NCI-H460 (cell line): ENCODE measurements around the gene KLF9. TPM values are rescaled to one million over a fixed set of nuclear protein-coding genes. Genes with fewer than 3 reads are reported as not detected.
A peak's percentile ranks its signal among the peaks of the same experiment; 100 is the strongest.

ENCODE experiments used
- DNase-seq: peaks from one replicate; pipeline ENCODE4 v3.0.0-alpha.2; 2016; ENCODE audit warnings: low read depth; ENCODE audit errors: extremely low read depth
- total RNA-seq: library from RNA; depleted of rRNA; stranded (reverse); fragments of >200 nt; shearing (Covaris generic); gene quantifications from 2 replicates; pipeline ENCODE4 v1.2.3, GENCODE V29; 2014

Gene KLF9
- total RNA-seq, 1 experiment from 2014 or later: 7.4 TPM

GRCh38 chr9:70422371-70423043 is 8.1 kb upstream of the KLF9 start:
- no peak for DNase-seq

- DNase-seq: no peak
Measured at GRCh38 chr9:70421272-70422180, 7.1 kb upstream of the KLF9 start.

- DNase-seq: peak; percentile 60
Measured at GRCh38 chr9:70420441-70421271, 6.2 kb upstream of the KLF9 start.

- DNase-seq: peak; percentile 96
Measured at GRCh38 chr9:70419556-70420440, 5.3 kb upstream of the KLF9 start.

- DNase-seq: peak; percentile 89
Measured at GRCh38 chr9:70418822-70419555, 4.5 kb upstream of the KLF9 start.

GRCh38 chr9:70415476-70415875 is 1.0 kb upstream of the KLF9 start:
- no peak for DNase-seq

- DNase-seq: no peak
Measured at GRCh38 chr9:70415041-70415440, 584 bp upstream of the KLF9 start.

GRCh38 chr9:70413464-70413798 is 1.0 kb downstream of the KLF9 start:
- no peak for DNase-seq

GRCh38 chr9:70412832-70413463 is 1.5 kb downstream of the KLF9 start:
- DNase-seq: peak; percentile 35

GRCh38 chr9:70411930-70412831 is 2.3 kb downstream of the KLF9 start:
- DNase-seq: no peak

GRCh38 chr9:70411121-70411929 is 3.1 kb downstream of the KLF9 start:
- DNase-seq: no peak

- DNase-seq: no peak
Measured at GRCh38 chr9:70410368-70410767, 4.1 kb downstream of the KLF9 start.

GRCh38 chr9:70409800-70410199 is 4.7 kb downstream of the KLF9 start:
- DNase-seq: no peak

GRCh38 chr9:70409280-70409679 is 5.2 kb downstream of the KLF9 start:
- DNase-seq: no peak

GRCh38 chr9:70408393-70409040 is 5.9 kb downstream of the KLF9 start:
- DNase-seq: no peak

- no peak for DNase-seq
Measured at GRCh38 chr9:70407081-70407503, 7.4 kb downstream of the KLF9 start.

GRCh38 chr9:70406434-70406862 is 8.0 kb downstream of the KLF9 start:
- DNase-seq: no peak
